KOPT-K1 (cell line): ENCODE measurements around the gene POU6F2.
"Not testable (repeated sequence)": the region's sequence is repeated elsewhere in the genome, so short reads cannot be mapped to it uniquely, and the experiment has no call there.

Source experiments
- H3K27ac ChIP-seq: fragments of 200-600 bp; sonication (generic); 2 replicates; pipeline ENCODE4 v1.5.1; 2016; ENCODE audit warnings: antibody characterized with exemption, mild to moderate bottlenecking, low read depth, low read length; ENCODE audit not compliant: poor library complexity, severe bottlenecking
- H3K36me3 ChIP-seq: fragments of 200-600 bp; sonication (generic); 2 replicates; pipeline ENCODE4 v1.5.1; 2017; ENCODE audit warnings: antibody characterized with exemption, mild to moderate bottlenecking, low read length, moderate library complexity; ENCODE audit not compliant: insufficient read depth
- H3K9me3 ChIP-seq: fragments of 200-600 bp; sonication (generic); 2 replicates; pipeline ENCODE4 v1.5.1; 2017; ENCODE audit warnings: antibody characterized with exemption, low read length, mild to moderate bottlenecking; ENCODE audit not compliant: insufficient read depth, poor library complexity, severe bottlenecking

Gene POU6F2

DNA sequence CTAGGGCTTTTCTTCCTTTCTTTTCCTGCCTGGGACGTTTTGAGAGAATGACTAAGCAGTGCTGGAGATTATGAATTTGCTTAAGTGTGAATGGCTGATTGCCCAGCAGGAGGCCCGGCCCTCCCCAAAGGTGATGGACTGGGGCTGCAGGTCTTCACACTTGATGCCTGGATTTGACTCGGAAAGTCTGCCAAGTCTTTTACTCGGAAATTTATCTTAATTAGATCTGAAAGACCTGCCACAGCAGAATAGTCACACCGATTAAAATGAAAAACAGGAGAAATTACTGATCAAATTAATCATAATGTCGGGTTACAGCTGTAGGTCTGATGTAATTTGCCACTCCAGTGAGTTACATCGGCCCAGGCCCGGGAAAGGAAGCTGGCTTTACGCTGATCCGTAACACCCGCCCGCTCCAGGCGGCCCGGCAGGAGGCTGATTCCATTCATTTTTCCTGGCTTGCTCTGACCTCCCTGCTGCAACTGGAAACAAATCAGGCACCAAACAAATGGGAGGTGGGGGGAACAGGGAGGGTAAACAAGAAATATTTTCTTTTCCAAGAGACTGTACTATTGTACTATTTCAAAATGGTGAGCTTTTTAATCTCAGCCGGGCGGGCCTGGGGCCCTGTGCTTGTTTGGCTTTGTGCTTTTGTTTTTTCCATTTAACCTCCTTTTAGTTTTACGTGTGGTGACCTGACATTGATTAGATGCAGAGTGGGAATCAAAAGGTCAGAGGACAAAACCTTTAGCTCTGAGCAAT, 376.1 kb downstream of the POU6F2 start:
- Histone ChIP-seq H3K36me3 (no peaks in the 10 kb centered on the region), H3K9me3 (no peaks in the 10 kb centered on the region), H3K27ac (no peak overlapping the region)

DNA sequence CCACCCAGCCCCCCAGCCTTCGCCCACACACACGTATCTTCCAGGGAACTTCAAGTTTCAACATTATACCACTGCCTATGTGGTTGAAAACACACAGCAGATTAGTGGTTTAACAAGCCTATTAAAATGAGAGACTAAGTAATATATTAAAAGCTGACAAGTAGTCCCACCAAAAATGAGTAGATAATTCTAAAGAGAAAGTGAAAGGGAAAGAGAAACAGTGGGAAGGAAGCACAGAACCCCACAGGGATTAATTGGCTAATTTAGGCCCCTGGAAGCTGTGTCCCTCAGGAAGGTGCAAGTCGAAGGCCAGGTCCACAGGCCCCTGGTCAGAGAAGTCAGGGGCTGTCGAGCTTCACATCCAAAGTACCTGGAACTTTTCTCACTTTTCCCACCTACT, 378.0 kb downstream of the POU6F2 start:
- no peaks in the 10 kb centered on the region for H3K9me3 ChIP-seq
- no peak overlapping the region for H3K27ac ChIP-seq
- H3K36me3 ChIP-seq: no peaks in the 10 kb centered on the region

DNA sequence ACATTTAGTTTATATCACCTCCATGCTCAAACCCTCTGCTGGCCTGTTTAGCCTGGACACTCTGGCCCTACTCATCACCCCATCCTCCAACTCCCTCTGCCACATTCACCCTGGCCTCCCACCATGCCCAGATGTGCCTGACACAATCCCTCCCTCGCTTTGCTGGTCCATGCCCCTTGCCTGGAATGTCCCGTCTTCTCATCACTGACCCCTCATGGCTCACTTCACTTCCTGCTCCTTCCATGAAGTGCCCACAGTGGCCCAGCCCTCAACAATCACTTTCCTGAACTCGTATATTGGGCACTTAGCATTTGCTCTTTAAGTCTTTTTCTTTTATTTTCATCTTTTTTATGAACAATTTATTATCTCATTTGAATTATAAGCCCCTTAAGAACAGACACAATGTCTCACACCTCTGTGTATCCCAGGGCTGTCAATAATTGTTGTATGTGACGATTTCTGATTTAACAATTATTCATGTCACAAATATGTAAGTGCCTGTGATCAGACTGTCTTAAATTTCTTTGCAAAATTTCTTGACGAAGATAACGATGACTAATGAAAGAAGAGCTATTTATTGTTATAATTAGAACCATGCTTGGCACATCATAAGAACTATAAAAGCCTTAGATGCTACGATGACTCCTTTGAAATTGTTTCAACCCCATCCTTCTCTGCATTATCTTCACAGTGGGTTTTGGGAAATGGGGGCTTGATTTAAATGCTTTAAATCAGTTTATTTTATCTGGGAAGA, 378.6 kb downstream of the POU6F2 start:
- Histone ChIP-seq H3K27ac (no peak overlapping the region), H3K36me3 (no peaks in the 10 kb centered on the region), H3K9me3 (no peaks in the 10 kb centered on the region)

DNA sequence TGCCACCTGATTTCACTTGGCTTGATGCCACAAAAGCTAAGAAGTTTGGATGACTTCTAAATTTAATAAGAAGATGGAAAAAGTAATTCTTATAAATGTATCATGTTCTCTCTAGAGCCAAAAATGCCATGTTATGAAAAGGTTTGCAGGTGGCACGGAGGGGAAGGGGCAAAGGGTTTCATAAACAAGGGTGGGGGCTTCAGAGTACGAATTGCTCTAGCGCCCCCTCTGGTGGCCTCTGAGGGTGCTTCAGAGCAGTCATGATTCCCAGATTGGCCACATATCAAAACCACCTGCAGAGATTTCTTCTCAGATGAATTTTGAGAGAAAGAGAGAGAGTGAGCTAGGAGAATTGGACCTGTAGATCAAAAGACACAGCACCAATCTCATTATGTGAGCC, 379.9 kb downstream of the POU6F2 start:
- no peaks in the 10 kb centered on the region for H3K36me3 ChIP-seq
- H3K9me3 ChIP-seq: no peaks in the 10 kb centered on the region
- H3K27ac ChIP-seq: no peak overlapping the region

DNA sequence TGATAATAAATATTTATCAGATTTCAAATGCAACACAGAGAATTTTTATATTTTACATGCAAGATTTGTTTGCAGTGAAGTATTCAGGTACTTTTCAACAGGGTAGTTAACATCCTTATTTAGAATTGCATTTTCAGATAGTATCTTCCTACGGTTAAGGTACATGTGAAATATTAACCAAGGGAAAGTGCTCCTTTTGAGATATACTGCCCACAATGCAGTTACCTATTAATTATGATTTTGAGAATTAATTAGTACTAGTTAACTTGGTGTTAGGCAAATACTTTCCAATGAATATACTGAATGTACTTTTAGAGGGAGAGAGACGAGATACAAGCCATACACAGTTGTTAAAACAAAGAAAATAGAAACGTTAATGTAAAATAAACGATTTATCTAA, 382.3 kb downstream of the POU6F2 start:
- H3K27ac ChIP-seq: no peak overlapping the region
- no peaks in the 10 kb centered on the region for H3K36me3 ChIP-seq
- H3K9me3 ChIP-seq: no peaks in the 10 kb centered on the region

DNA sequence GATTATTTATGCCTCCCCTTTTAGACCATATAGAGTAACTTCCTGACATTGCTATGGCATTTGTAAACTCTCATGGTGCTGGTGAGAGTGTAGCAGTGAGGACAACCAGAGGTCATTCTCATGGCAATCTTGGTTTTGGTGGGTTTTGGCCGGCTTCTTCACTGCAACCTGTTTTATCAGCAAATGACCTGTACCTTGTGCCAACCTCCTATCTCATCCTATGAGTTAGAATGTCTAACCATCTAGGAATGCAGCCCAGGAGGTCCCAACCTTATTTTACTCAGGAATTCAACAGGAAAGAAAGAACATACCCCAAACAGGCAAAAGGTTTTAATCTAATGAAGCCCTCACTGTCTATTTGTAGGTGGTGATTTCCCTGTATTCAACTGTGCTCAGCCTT, 383.1 kb downstream of the POU6F2 start:
- H3K9me3 ChIP-seq: no peaks in the 10 kb centered on the region
- no peak overlapping the region for H3K27ac ChIP-seq
- no peaks in the 10 kb centered on the region for H3K36me3 ChIP-seq

DNA sequence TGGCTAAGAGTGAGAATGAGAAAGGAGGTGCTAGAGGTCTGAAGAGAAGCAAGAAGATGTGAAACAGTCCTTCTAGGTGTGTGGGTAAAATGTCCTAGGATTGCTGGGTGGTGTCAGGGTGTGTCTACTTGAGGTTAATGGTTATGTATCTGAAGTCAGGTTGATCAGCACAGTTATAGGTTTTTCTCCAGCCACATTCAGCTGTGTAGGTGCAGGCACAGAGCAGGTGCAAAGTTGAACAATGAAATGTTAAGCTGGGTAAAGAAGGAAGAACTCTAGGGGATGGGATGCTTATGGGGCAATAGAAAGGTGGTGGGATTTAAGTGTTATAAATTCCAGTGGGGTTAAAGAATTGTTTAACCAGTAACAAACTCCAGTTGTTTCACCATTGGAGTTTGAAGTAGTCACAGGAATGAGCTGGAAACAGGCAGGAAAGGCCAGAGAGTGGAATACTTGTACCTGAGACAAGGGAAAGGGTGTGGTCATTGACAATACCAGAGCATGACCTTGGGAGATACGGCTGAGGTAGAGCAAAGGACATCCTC, 388.1 kb downstream of the POU6F2 start:
- Histone ChIP-seq H3K9me3 (no peaks in the 10 kb centered on the region), H3K36me3 (no peaks in the 10 kb centered on the region), H3K27ac (no peak overlapping the region)

DNA sequence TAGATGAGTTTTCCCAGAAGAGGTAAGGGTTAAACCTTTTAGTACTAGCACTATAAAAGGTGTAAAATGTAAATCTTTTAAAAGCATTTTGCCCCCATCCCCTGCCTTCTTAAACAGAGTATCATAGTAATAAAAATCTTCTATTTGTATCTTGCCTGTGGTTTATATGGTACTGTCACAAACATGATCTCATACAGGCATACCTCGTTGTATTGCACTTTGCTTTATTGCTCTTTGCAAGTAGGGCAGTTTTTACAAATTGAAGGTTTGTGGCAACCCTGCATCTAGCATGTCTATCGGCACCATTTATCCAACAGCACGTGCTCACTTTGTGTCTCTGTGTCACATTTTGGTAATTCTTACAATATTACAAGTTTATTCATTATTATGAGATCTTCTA, 389.7 kb downstream of the POU6F2 start:
- H3K36me3 ChIP-seq: no peaks in the 10 kb centered on the region
- no peak overlapping the region for H3K27ac ChIP-seq
- H3K9me3 ChIP-seq: no peaks in the 10 kb centered on the region

DNA sequence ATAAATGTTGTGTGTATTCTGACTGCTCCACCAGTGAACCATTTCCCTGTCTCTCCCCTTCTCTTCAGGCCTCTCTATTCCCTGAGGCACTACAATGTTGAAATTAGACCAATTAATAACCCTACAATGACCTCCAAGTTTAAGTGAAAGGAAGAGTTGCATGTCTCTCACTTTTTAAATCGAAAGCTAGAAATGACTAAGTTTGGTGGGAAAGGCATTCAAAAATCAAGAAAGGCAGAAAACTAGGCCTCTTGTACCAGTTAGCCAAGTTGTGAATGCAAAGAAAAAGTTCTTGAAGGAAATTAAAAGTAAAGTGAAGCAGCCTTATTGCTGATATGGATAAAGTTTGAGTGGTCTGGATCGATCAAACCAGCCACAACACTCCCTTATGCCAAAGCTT, 390.2 kb downstream of the POU6F2 start:
- Histone ChIP-seq H3K36me3 (no peaks in the 10 kb centered on the region), H3K9me3 (no peaks in the 10 kb centered on the region), H3K27ac (no peak overlapping the region)

DNA sequence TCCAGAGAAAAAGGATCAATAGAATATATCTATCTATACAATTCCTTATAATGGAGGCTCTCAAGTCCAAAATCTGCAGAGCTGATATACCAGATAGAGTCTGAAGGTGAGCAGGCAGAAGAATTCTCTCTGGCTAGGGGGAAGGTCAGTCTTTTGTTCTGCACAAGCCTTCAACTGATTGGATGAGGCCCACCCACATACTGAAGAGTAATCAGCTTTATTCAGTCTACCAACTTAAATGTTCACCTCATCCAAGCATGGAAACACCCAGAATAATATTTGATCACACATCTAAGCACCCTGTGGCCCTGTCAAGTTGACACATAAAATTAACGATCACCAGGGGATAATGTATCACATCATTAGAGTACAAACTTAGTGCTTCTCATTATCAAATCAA, 394.7 kb downstream of the POU6F2 start:
- no peak overlapping the region for H3K27ac ChIP-seq
- H3K9me3 ChIP-seq: no peaks in the 10 kb centered on the region
- no peaks in the 10 kb centered on the region for H3K36me3 ChIP-seq

DNA sequence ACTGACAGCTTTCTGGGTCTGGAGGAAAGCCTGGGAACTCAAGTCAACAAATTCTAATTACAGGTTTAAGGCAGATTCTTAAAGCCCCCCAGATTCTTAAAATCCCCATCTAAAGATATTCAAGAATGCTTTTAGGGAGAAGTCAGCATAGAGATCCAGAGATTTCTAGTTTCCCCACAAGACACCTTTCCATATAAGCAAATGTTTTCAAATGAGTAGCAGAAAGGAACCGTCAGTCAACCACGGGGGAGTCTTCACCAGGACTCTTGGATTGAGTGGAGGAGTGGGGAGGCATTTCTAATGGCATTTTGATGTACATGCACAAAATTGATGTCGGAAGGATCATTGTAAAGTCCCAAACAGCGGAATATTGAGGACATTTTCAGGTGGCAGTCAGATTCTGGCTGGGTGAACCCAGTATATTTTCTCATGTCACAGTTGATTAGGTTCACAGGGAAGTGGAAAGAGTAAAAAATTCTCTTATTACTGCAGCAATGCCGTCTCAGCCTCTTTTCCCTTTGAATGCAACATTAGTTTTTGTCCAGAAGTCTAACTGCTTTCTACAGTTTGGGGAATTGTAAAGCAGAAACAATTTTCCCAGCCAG, 396.8 kb downstream of the POU6F2 start:
- Histone ChIP-seq H3K9me3 (no peaks in the 10 kb centered on the region), H3K27ac (no peak overlapping the region)

DNA sequence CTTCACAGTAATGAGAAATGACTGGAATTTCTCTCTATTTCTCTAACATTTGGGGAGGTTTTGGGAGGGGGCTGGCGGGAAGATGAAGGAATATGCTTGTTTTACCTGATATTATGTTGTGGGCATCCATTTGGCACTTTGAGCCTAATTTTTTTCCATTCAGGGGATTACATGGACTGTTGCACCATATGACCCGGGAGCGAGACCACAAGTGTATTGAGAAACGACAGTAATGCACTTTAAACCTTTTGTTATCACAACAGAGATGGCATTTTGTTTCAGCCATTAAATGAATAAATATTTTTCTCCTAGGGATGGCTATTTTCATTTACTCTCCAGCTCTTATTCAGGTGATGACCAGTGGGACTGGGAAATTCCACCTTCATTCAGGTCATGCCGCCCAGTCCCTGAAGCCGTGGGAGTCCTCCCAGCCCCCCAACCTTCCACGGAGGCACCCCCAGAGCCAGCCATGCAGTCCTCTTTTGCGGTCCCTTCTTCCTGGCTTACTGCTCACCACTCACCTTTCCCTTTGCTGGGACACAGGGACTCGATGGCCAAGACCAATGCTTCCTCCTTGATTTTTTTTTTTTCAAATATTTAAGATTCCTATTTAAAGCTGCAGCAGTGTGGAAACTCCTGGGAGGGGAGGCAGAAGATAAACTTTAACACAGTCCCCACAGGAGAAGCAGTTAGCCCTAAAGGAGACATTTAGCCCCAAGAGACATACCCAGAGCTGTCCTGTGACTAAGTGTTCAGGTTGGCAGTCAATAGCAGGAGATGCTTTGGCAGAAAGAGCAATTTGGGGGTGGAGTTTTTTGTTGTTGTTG, 397.6 kb downstream of the POU6F2 start:
- Histone ChIP-seq H3K9me3 (no peaks in the 10 kb centered on the region), H3K36me3 (no peaks in the 10 kb centered on the region), H3K27ac (no peak overlapping the region)

More for the DNA sequence above, 396.8 kb downstream of the POU6F2 start:
- no peaks in the 10 kb centered on the region for H3K36me3 ChIP-seq

DNA sequence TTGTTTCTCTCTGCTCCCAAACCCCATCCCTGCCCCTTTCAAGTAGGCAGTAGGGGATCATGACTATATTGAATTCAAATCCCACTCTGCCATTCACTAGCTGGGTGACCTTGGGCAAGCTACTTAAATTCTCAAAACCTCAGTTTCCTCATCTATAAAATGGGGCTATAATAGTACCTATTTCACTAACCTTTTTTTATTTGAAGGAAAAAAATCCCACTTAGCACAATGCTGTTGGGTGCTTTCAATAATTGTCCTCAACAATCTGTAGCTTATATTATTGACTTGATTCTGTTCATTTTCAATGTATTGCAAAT, 398.1 kb downstream of the POU6F2 start:
- Histone ChIP-seq H3K27ac (no peak overlapping the region), H3K9me3 (no peaks in the 10 kb centered on the region), H3K36me3 (no peaks in the 10 kb centered on the region)

DNA sequence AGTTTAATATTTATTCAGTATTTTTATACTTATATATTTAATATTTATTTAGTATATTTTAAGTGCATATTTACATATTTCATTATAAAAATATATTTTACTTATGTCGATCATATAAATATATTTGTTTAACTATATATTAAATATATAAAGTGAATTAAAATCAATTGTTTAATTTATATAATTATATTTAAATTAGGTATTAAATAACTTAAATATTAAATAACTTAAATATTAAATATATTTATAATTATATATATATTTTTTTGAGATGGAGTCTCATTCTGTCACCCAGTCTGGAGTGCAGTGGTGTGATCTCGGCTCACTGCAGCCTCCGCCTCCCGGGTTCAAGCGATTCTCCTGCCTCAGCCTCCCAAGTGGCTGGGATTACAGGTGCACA, 399.2 kb downstream of the POU6F2 start:
- H3K9me3 ChIP-seq, H3K27ac ChIP-seq, H3K36me3 ChIP-seq: not testable (repeated sequence)

DNA sequence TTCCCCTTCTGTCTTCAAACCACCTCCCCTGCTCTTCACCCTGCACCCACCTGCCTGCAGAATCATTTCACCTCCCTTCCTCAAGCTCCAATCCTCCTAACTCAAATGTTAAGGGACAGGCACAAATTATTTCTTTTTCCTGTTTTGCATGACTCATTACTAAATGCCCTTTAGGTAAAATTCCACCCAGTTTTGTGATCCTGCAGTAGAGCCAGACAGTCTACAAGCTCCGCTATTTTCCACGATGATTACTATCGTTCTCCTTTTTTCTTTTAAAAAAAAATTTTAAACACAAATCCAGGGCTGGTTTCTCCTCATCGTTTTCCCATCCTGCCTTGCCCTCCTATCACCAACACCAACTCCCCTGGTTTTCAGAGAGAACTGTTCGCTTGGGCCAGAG, 401.7 kb downstream of the POU6F2 start:
- no peak overlapping the region for H3K27ac ChIP-seq

More for the DNA sequence above, 401.7 kb downstream of the POU6F2 start:
- H3K36me3 ChIP-seq: no peaks in the 10 kb centered on the region
- no peaks in the 10 kb centered on the region for H3K9me3 ChIP-seq
